Activated CD8-positive, alpha-beta memory T cell treated with anti-CD3 and anti-CD28 coated beads, Interleukin-2, amount 50 U/mL, for 1 hour (primary cell): ENCODE measurements around the gene DPYSL5.
"Not testable (repeated sequence)": the region's sequence is repeated elsewhere in the genome, so short reads cannot be mapped to it uniquely, and the experiment has no call there.

Experiments
- DNase-seq: peaks from one replicate; pipeline ENCODE4 v3.0.0-alpha.2; 2020; ENCODE audit errors: extremely low read depth

DPYSL5 gene, protein sequence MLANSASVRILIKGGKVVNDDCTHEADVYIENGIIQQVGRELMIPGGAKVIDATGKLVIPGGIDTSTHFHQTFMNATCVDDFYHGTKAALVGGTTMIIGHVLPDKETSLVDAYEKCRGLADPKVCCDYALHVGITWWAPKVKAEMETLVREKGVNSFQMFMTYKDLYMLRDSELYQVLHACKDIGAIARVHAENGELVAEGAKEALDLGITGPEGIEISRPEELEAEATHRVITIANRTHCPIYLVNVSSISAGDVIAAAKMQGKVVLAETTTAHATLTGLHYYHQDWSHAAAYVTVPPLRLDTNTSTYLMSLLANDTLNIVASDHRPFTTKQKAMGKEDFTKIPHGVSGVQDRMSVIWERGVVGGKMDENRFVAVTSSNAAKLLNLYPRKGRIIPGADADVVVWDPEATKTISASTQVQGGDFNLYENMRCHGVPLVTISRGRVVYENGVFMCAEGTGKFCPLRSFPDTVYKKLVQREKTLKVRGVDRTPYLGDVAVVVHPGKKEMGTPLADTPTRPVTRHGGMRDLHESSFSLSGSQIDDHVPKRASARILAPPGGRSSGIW

GRCh38 chr2:26847655-26848335 is at the start of gene DPYSL5:
Gene DPYSL5, plus strand, starts transcription at chr2:26848132. Its CDS starts 50,368 bp downstream, at chr2:26898500.
- no peak for DNase-seq

DNA sequence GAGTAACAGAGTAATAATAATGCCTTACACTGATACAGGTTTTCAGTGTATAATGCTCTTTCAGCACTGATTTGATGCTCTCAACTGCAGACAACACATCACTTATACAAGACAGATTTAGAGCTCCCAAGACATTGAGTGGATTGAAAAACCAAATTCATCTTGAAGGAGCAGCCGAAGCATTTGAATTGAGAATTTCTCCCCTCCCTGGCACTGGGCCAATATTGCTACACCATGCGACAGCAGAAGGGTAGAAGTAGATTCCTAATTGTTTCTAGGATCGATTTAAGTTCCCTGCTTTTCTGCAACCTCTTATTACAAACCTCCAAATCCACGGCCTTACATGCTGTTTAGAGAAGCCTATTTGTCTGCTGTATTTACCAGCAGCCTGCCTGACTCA is 46.6 kb upstream of the DPYSL5 start:
- DNase-seq: no peak

DNA sequence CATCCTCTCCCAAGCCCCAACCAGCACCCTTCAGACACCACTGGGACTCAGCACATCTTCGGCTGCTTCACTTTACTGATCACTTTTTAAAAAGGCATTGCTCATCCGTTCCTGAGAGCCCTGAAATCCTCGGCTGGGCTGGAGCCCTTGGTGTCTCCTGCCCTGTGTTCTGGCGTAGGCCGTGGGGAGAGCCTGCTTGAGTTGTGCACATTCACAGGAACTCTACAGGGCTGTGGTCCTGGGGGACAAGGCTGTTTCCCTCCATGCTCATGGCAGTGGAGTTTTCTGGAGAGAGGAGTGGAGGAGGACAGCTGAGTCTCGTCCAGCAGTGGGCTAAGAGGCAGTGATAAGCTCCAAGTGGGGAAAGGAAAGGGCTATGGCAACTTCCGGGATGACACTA is 46.1 kb upstream of the DPYSL5 start:
- no peak for DNase-seq

DNA sequence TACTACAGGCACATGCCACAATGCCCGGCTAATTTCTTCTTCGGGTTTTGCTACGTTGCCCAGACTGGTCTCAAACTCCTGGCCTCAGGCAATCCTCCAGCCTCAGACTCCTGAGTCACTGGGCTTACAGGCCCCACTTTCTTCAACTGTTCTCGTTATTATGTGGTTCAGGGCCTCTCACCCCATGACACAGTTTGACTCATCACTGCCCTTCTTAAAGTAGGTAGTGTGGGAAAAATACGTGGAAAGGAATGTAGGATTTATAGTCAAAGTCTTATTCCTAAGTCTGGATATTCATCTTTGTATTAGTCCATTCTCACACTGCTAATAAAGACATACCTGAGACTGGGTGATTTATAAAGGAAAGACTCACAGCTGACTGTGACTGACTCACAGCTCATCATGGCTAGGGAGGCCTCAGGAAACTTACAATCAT is 42.7 kb upstream of the DPYSL5 start:
- DNase-seq: no peak

- DNase-seq: no peak
Measured at GRCh38 chr2:26807788-26808460, 40.0 kb upstream of the DPYSL5 start.

GRCh38 chr2:26809211-26809610 is 38.7 kb upstream of the DPYSL5 start:
- DNase-seq: no peak

DNA sequence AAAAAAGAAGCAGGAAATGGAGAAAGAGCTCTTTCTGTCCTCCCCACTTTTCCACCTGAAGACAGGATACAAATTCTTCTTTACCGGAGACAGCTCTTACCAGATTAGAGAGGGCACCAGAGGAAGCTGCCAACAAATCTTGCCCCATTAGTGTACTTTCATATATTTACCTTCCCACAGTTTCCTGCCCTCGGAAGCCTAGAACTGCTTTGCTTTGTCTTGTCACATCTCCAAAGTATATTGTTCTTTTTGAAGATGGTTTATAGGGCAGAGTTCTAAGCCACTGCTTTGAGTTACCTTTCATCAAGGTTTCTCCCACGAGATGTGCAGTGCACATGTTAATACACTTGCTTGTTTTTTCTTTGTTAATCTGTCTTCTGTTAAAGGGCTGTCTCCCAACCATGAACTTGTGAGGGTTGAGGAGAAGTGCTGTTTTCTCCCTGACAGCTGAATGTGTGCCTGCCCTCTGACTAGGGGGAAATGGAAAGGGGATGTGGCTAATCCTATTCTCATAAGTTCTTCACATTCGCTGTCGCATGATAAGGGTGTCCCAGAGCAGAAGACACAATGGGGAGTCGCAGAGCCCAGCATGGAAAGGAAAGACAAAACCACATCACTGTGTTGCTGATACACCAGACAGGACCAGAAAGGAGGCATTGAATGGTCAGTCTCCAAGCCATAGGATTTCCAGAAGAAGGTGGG is 37.9 kb upstream of the DPYSL5 start:
- no peak for DNase-seq

DNA sequence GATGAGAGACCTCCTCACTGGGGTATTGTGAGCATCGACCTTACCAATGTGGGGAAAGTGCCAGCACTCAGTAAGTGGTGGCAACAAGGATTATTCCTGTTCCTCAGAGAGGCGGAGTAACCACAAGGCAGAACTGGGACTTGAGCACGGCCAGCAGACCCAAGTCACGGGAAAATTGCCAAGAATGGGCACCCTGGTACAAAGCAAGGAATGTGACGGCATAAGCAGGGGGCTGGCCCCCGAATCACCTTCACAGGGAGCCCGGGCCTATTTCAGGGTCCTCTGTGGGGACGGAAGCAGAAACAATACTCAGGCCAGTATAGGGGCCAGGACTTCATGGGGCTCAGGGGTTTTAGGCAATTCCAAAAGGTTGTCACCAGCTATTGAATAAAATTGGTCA is 36.7 kb upstream of the DPYSL5 start:
- no peak for DNase-seq

- DNase-seq: no peak
Measured at GRCh38 chr2:26811791-26812694, 35.9 kb upstream of the DPYSL5 start.

DNA sequence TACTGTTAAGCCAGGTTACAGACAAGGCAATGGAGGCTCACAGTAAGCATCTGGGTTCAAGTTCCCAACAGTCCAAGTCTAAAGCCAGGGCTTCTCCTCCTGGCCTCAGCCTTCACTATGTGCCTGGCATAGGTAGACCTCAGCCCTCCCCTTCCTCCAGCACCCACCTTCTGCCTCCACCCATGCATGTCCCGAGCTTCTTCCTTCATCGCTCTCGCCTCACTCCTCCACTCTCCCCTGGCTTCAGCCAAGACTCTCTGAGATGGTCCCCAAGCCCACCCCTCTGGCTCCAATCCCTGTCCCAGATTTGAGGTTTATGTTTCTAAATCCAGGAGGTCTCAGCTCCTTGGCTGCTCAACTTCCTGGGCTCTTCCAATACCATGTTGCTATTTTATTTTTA is 35.2 kb upstream of the DPYSL5 start:
- DNase-seq: no peak

GRCh38 chr2:26814072-26814765 is 33.7 kb upstream of the DPYSL5 start:
- DNase-seq: not testable (repeated sequence)

DNA sequence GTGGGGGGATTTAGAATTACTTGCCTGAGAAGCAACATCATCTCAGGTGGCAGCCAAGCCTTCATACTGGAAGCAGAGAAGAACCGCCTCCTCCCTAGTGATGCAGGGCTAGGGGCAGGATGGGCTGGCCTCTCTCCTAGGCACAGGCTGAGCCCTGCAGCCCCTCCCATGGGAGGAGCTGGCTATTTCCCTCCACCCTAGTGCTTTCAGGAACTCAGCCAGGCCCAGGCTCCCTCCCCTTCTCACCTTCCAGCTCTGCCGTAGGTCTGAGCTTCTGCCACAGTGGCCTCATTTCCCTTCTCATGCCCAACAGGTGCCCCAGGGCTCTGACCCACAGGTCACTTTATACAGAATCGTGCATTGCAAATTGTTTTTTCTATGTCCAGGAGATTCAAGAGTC is 31.0 kb upstream of the DPYSL5 start:
- DNase-seq: no peak

DNA sequence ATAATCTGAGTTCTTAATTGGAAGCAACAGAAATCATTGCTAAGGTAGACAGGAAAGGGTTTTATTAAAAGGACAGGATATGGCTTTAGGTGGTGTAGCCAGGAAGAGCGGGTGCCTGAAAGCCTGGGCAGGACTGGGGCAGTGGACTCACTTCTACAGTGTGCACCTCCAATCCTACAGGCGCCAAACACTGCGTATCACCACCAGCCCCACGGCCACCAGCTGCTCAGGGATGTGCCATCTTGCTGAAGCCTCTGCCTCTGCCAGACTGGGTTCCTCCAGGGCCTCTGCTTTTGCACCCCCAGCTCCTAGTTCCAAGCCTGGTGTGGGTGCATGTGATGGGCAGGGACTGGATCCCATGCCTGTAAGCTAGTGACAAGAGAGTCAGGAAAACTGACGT is 29.7 kb upstream of the DPYSL5 start:
- DNase-seq: no peak

- no peak for DNase-seq
Measured at GRCh38 chr2:26818972-26819371, 29.0 kb upstream of the DPYSL5 start.

- DNase-seq: no peak
Measured at GRCh38 chr2:26820932-26821331, 27.0 kb upstream of the DPYSL5 start.

DNA sequence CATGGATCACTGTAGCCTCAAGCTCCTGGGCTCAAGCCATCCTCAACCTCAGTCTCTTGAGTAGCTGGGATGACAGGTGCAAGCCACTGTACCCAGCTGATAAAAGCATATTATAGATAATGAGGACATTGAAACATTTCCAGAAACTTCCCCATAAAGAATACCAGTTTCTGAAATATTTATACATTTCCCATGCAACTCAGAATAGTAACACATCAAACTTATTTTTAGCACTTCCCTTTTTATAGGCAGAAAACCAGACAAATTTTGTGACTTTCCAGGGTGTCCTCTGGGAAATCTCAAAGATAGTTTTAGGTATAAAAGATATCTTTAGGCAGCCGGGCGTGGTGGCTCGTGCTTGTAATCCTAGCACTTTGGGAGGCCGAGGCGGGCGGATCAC is 25.1 kb upstream of the DPYSL5 start:
- DNase-seq: no peak

GRCh38 chr2:26838121-26838906 is 9.6 kb upstream of the DPYSL5 start:
- DNase-seq: no peak

GRCh38 chr2:26840937-26841610 is 6.9 kb upstream of the DPYSL5 start:
- DNase-seq: no peak

DNA sequence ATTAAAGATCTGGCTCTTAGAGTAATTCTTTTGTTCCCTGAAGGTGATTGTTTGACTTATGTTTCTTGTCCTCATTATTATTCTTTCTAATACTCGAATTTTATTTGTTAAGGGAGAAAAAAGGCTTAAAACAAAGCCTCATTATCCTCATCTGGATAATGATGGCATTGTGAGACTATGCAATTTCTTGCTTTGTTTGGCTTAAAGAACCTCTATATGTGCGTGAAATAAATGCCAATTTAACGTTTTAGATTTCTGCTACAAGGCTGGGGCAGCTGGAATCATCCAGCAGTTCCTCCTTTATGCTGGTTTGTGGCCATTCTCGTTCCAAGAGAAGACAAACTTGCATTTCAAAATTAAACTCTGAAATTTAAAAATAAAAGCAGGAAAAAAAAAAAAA is 4.9 kb upstream of the DPYSL5 start:
- no peak for DNase-seq
